ENCODE data around the gene CACNA2D3. TPM values are rescaled to one million over a fixed set of nuclear protein-coding genes. Genes with fewer than 3 reads are reported as not detected.

The CACNA2D3 gene
- total RNA-seq, 1 donor from 2014 or later: 21.2 TPM

- intact Hi-C loops (cut with micrococcal nuclease): no loop called here
- no peak for DNase-seq
- no peaks in the 10 kb centered on the region for H3K27me3 ChIP-seq (ENCODE audit: low read depth)
- TF ChIP-seq CTCF (IDR thresholded peaks at IDR 0.05; ENCODE audit: borderline replicate concordance): no peak
- H3K4me3 ChIP-seq: no peak overlapping the region
- H3K27ac ChIP-seq (replicated peaks): no peak overlapping the region
- no peaks in the 10 kb centered on the region for H3K36me3 ChIP-seq
- H3K9me3 ChIP-seq (replicated peaks): no peaks in the 10 kb centered on the region
- H3K4me1 ChIP-seq: peaks cover 13% of the 10 kb centered on the region
These were observed 411.5 kb downstream of the CACNA2D3 start for GRCh38 chr3:54533856-54534255.

DNA sequence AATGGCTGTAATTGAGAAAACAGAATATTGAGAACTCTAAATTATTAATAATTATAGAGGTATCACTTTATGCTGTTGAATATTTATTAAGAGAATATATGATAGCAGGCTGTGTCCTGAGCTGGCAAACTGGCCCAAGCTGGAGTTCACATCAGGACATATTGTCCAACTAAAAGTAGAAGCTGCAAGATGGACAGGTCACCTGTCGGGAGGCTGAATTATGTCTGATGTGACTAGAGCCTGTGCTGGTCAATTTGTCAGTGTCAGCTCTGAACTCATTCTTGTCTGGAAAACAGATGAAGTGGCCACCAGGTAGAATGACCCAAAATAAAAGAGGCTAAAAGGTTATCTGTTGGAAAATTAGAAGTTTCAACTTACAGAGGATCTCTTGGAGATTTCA is 413.3 kb downstream of the CACNA2D3 start:
- no peaks in the 10 kb centered on the region for H3K9me3 ChIP-seq (replicated peaks)
- H3K27me3 ChIP-seq (ENCODE audit: low read depth): no peaks in the 10 kb centered on the region
- intact Hi-C loops (cut with micrococcal nuclease): no loop called here
- H3K4me1 ChIP-seq: peaks cover 13% of the 10 kb centered on the region
- no peak for DNase-seq
- TF ChIP-seq CTCF (IDR thresholded peaks at IDR 0.05; ENCODE audit: borderline replicate concordance): no peak
- H3K36me3 ChIP-seq: no peaks in the 10 kb centered on the region
- no peak overlapping the region for H3K4me3 ChIP-seq
- H3K27ac ChIP-seq (replicated peaks): no peak overlapping the region

GRCh38 chr3:54536450-54536849 is 414.1 kb downstream of the CACNA2D3 start:
- no peak for DNase-seq
- TF ChIP-seq CTCF (IDR thresholded peaks at IDR 0.05; ENCODE audit: borderline replicate concordance): no peak
- Histone ChIP-seq H3K4me1 (peaks cover 13% of the 10 kb centered on the region), H3K9me3 (replicated peaks) (no peaks in the 10 kb centered on the region), H3K4me3 (no peak overlapping the region), H3K27me3 (ENCODE audit: low read depth) (no peaks in the 10 kb centered on the region), H3K36me3 (no peaks in the 10 kb centered on the region), H3K27ac (replicated peaks) (no peak overlapping the region)
- intact Hi-C loops (cut with micrococcal nuclease): no loop called here

DNA sequence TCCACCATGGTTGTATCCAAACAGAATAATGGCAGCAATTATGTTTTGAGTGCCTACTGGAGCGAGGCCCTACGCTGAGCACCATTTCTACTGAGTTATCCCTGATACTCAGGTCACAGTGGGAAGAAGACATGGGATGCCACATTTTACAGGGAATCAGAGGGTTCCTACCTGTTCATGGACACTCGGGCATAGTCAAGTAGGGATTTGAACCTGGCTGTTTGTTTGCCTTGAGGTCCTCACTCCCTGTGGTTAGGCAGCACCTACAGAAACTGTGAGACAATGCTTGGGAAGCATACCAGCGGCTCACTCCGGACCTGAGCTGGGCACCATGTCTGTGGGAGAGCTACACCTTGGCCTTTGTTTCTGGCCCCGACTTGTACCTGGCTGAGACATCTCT is 415.2 kb downstream of the CACNA2D3 start:
- H3K4me1 ChIP-seq: peaks cover 13% of the 10 kb centered on the region
- H3K36me3 ChIP-seq: no peaks in the 10 kb centered on the region
- no peak overlapping the region for H3K27ac ChIP-seq (replicated peaks)
- TF ChIP-seq CTCF (IDR thresholded peaks at IDR 0.05; ENCODE audit: borderline replicate concordance): no peak
- H3K27me3 ChIP-seq (ENCODE audit: low read depth): no peaks in the 10 kb centered on the region
- no peak for DNase-seq
- H3K4me3 ChIP-seq: no peak overlapping the region
- H3K9me3 ChIP-seq (replicated peaks): no peaks in the 10 kb centered on the region
- intact Hi-C loops (cut with micrococcal nuclease): no loop called here

GRCh38 chr3:54538346-54538745 is 416.0 kb downstream of the CACNA2D3 start:
- no peak overlapping the region for H3K4me3 ChIP-seq
- intact Hi-C loops (cut with micrococcal nuclease): no loop called here
- no peaks in the 10 kb centered on the region for H3K9me3 ChIP-seq (replicated peaks)
- no peak overlapping the region for H3K27ac ChIP-seq (replicated peaks)
- no peaks in the 10 kb centered on the region for H3K27me3 ChIP-seq (ENCODE audit: low read depth)
- peaks cover 13% of the 10 kb centered on the region for H3K4me1 ChIP-seq
- no peaks in the 10 kb centered on the region for H3K36me3 ChIP-seq
- DNase-seq: no peak
- no peak for TF ChIP-seq CTCF (IDR thresholded peaks at IDR 0.05; ENCODE audit: borderline replicate concordance)

- no peaks in the 10 kb centered on the region for H3K27me3 ChIP-seq (ENCODE audit: low read depth)
- no peaks in the 10 kb centered on the region for H3K36me3 ChIP-seq
- no peak for TF ChIP-seq CTCF (IDR thresholded peaks at IDR 0.05; ENCODE audit: borderline replicate concordance)
- no peaks in the 10 kb centered on the region for H3K9me3 ChIP-seq (replicated peaks)
- intact Hi-C loops (cut with micrococcal nuclease): no loop called here
- H3K4me1 ChIP-seq: peaks cover under 1% of the 10 kb centered on the region
- H3K27ac ChIP-seq (replicated peaks): no peak overlapping the region
- no peak overlapping the region for H3K4me3 ChIP-seq
- no peak for DNase-seq
These were observed 419.0 kb downstream of the CACNA2D3 start for GRCh38 chr3:54541369-54541768.
